Stimulated activated CD8-positive, alpha-beta memory T cell treated with anti-CD3 and anti-CD28 coated beads, Interleukin-7, amount 100 ng/mL, for 24 hours (primary cell): ENCODE results near the gene KLHL24.
A peak's percentile ranks its signal among the peaks of the same experiment; 100 is the strongest.
"Not testable (repeated sequence)": the region's sequence is repeated elsewhere in the genome, so short reads cannot be mapped to it uniquely, and the experiment has no call there.

Experiments used
- DNase-seq: peaks from one replicate; pipeline ENCODE4 v3.0.0-alpha.2; 2020; ENCODE audit warnings: low read depth

Gene KLHL24

GRCh38 chr3:183635431-183636220 lies at the start of gene KLHL24:
KLHL24 (plus strand) TSS chr3:183635623; CDS start chr3:183650357, 14,734 bp downstream.
- peak; percentile 83 for DNase-seq

- no peak for DNase-seq
Observed at GRCh38 chr3:183586477-183586876, 48.9 kb upstream of the KLHL24 start.

GRCh38 chr3:183587336-183587735 lies 48.1 kb upstream of the KLHL24 start:
- DNase-seq, result no peak

GRCh38 chr3:183590442-183590841 lies 45.0 kb upstream of the KLHL24 start:
- no peak for DNase-seq

- no peak for DNase-seq
Observed at GRCh38 chr3:183591881-183592521, 43.4 kb upstream of the KLHL24 start.

- DNase-seq, result no peak
Observed at GRCh38 chr3:183592821-183593220, 42.6 kb upstream of the KLHL24 start.

- DNase-seq, result no peak
Observed at GRCh38 chr3:183594636-183595035, 40.8 kb upstream of the KLHL24 start.

- no peak for DNase-seq
Observed at GRCh38 chr3:183597959-183598358, 37.5 kb upstream of the KLHL24 start.

GRCh38 chr3:183611326-183611725 lies 24.1 kb upstream of the KLHL24 start:
- not testable (repeated sequence) for DNase-seq

- no peak for DNase-seq
Observed at GRCh38 chr3:183613366-183614285, 21.8 kb upstream of the KLHL24 start.

- DNase-seq, result no peak
Observed at GRCh38 chr3:183618542-183618941, 16.9 kb upstream of the KLHL24 start.

GRCh38 chr3:183619010-183619409 lies 16.4 kb upstream of the KLHL24 start:
- DNase-seq, result no peak

GRCh38 chr3:183619624-183620251 lies 15.7 kb upstream of the KLHL24 start:
- DNase-seq, result no peak

- no peak for DNase-seq
Observed at GRCh38 chr3:183620252-183620628, 15.2 kb upstream of the KLHL24 start.

GRCh38 chr3:183622473-183622872 lies 12.9 kb upstream of the KLHL24 start:
- not testable (repeated sequence) for DNase-seq

GRCh38 chr3:183626877-183627594 lies 8.4 kb upstream of the KLHL24 start:
- DNase-seq, result no peak

- DNase-seq, result no peak
Observed at GRCh38 chr3:183629546-183630301, 5.7 kb upstream of the KLHL24 start.

- DNase-seq, result no peak
Observed at GRCh38 chr3:183631715-183632114, 3.7 kb upstream of the KLHL24 start.

- DNase-seq, result not testable (repeated sequence)
Observed at GRCh38 chr3:183632725-183633124, 2.7 kb upstream of the KLHL24 start.

GRCh38 chr3:183634707-183635106 lies 716 bp upstream of the KLHL24 start:
- DNase-seq, result no peak

GRCh38 chr3:183635107-183635430 lies 354 bp upstream of the KLHL24 start:
- DNase-seq, result no peak
